Measurements from ENCODE around the gene COA7.

- TF ChIP-seq POLR2A (IDR thresholded peaks at IDR 0.05) = no peak
- no peak for TF ChIP-seq CTCF (IDR thresholded peaks at IDR 0.05)
Observed at GRCh38 chr1:52668711-52669110, 29.4 kb downstream of the COA7 start.
